ENCODE measurements around the gene CNTN5. TPM values are rescaled to one million over a fixed set of nuclear protein-coding genes. Genes with fewer than 3 reads are reported as not detected.
"Not testable (repeated sequence)": the region's sequence is repeated elsewhere in the genome, so short reads cannot be mapped to it uniquely, and the experiment has no call there.

CNTN5 gene
- total RNA-seq, 2 experiments from 2014 or later = not detected

- ChIA-PET CTCF (no interaction called here), POLR2A (no interaction called here)
- Histone ChIP-seq H3K36me3 (ENCODE audit: insufficient read depth, low read length) (no peaks in the 10 kb centered on the region), H3K27ac (ENCODE audit: low read depth in 1 of 2, low read length in 2 of 2) (no peak overlapping the region), H3K27me3 (ENCODE audit: control insufficient read depth in 1 of 2, insufficient read depth in 2 of 2, low read length in 2 of 2) (no peaks in the 10 kb centered on the region), H3K4me1 (ENCODE audit: insufficient read depth, low read length) (no peaks in the 10 kb centered on the region), H3K9me3 (ENCODE audit: control insufficient read depth in 1 of 2, insufficient read depth in 1 of 2, low read length in 2 of 2) (peaks cover 0 to 4% of the 10 kb centered on the region in 2 experiments), H3K4me3 (ENCODE audit: low read length) (no peak overlapping the region)
- Mint-ChIP-seq H3K27ac (no peak overlapping the region), H3K4me3 (no peak overlapping the region), H3K9me3 (peaks cover 13% of the 10 kb centered on the region), H3K27me3 (no peaks in the 10 kb centered on the region), H3K36me3 (ENCODE audit: low read depth) (no peaks in the 10 kb centered on the region), H3K4me1 (ENCODE audit: low read depth) (no peaks in the 10 kb centered on the region)
- no peak for TF ChIP-seq CTCF (IDR thresholded peaks at IDR 0.05)
- ATAC-seq (ENCODE audit: poor library complexity) = no peak
- DNase-seq = no peak
- intact Hi-C loops (cut with DNase I, micrococcal nuclease) = no loop called here
These were observed 794.0 kb downstream of the CNTN5 start for GRCh38 chr11:99814738-99815137.

- Mint-ChIP-seq H3K27ac (no peak overlapping the region), H3K9me3 (peaks cover 13% of the 10 kb centered on the region), H3K36me3 (ENCODE audit: low read depth) (no peaks in the 10 kb centered on the region), H3K4me3 (no peak overlapping the region), H3K27me3 (no peaks in the 10 kb centered on the region), H3K4me1 (ENCODE audit: low read depth) (no peaks in the 10 kb centered on the region)
- POLR2A ChIA-PET = no interaction called here
- Histone ChIP-seq H3K4me1 (ENCODE audit: insufficient read depth, low read length) (no peaks in the 10 kb centered on the region), H3K27ac (ENCODE audit: low read depth in 1 of 2, low read length in 2 of 2) (no peak overlapping the region), H3K36me3 (ENCODE audit: insufficient read depth, low read length) (no peaks in the 10 kb centered on the region), H3K27me3 (ENCODE audit: control insufficient read depth in 1 of 2, insufficient read depth in 2 of 2, low read length in 2 of 2) (no peaks in the 10 kb centered on the region), H3K9me3 (ENCODE audit: control insufficient read depth in 1 of 2, insufficient read depth in 1 of 2, low read length in 2 of 2) (peaks cover 0 to 4% of the 10 kb centered on the region in 2 experiments), H3K4me3 (ENCODE audit: low read length) (no peak overlapping the region)
- ATAC-seq (ENCODE audit: poor library complexity) (no peak), DNase-seq (no peak)
- no peak for TF ChIP-seq CTCF (IDR thresholded peaks at IDR 0.05)
- CTCF ChIA-PET = no interaction called here
- intact Hi-C loops (cut with DNase I, micrococcal nuclease) = no loop called here
These were observed 798.2 kb downstream of the CNTN5 start for GRCh38 chr11:99818991-99819390.

- CTCF ChIA-PET = no interaction called here
- no peaks in the 10 kb centered on the region for H3K4me1 Mint-ChIP-seq (ENCODE audit: low read depth)
- DNase-seq = no peak
These were observed 802.3 kb downstream of the CNTN5 start for GRCh38 chr11:99822846-99823565.

GRCh38 chr11:99836739-99837138 is 816.0 kb downstream of the CNTN5 start:
- H3K4me3 ChIP-seq (ENCODE audit: low read length); H3K4me3 Mint-ChIP-seq; H3K4me1 ChIP-seq (ENCODE audit: insufficient read depth, low read length); DNase-seq; CTCF ChIA-PET; H3K9me3 ChIP-seq (ENCODE audit: control insufficient read depth in 1 of 2, insufficient read depth in 1 of 2, low read length in 2 of 2); H3K36me3 Mint-ChIP-seq (ENCODE audit: low read depth); H3K27me3 Mint-ChIP-seq; H3K27ac Mint-ChIP-seq; intact Hi-C loops (cut with DNase I, micrococcal nuclease); H3K36me3 ChIP-seq (ENCODE audit: insufficient read depth, low read length); H3K4me1 Mint-ChIP-seq (ENCODE audit: low read depth); ATAC-seq (ENCODE audit: poor library complexity); H3K27ac ChIP-seq (ENCODE audit: low read depth in 1 of 2, low read length in 2 of 2); POLR2A ChIA-PET; H3K27me3 ChIP-seq (ENCODE audit: control insufficient read depth in 1 of 2, insufficient read depth in 2 of 2, low read length in 2 of 2): not testable (repeated sequence)
- H3K9me3 Mint-ChIP-seq = peaks cover 12% of the 10 kb centered on the region

More at GRCh38 chr11:99822846-99823565, 802.3 kb downstream of the CNTN5 start:
- peaks cover 0 to 8% of the 10 kb centered on the region in 2 experiments for H3K9me3 ChIP-seq (ENCODE audit: control insufficient read depth in 1 of 2, insufficient read depth in 1 of 2, low read length in 2 of 2)
- H3K27ac Mint-ChIP-seq = no peak overlapping the region
- H3K27ac ChIP-seq (ENCODE audit: low read depth in 1 of 2, low read length in 2 of 2) = no peak overlapping the region
- H3K4me1 ChIP-seq (ENCODE audit: insufficient read depth, low read length) = no peaks in the 10 kb centered on the region
- no peak for TF ChIP-seq CTCF (IDR thresholded peaks at IDR 0.05)
- H3K27me3 Mint-ChIP-seq = no peaks in the 10 kb centered on the region
- ATAC-seq (ENCODE audit: poor library complexity) = no peak
- no peaks in the 10 kb centered on the region for H3K36me3 Mint-ChIP-seq (ENCODE audit: low read depth)
- intact Hi-C loops (cut with DNase I, micrococcal nuclease) = no loop called here
- H3K4me3 ChIP-seq (ENCODE audit: low read length) = no peak overlapping the region
- peaks cover 13% of the 10 kb centered on the region for H3K9me3 Mint-ChIP-seq
- POLR2A ChIA-PET = no interaction called here
- no peaks in the 10 kb centered on the region for H3K36me3 ChIP-seq (ENCODE audit: insufficient read depth, low read length)
- H3K4me3 Mint-ChIP-seq = no peak overlapping the region
- no peaks in the 10 kb centered on the region for H3K27me3 ChIP-seq (ENCODE audit: control insufficient read depth in 1 of 2, insufficient read depth in 2 of 2, low read length in 2 of 2)

Measured in CD4-positive, alpha-beta T cell (primary cell).